ENCODE results near the gene KRTAP22-2. TPM values are rescaled to one million over a fixed set of nuclear protein-coding genes. Genes with fewer than 3 reads are reported as not detected.

The KRTAP22-2 gene
- total RNA-seq, 1 experiment from 2014 or later: not detected

- H3K4me3 ChIP-seq (ENCODE audit: low read depth, low read length): no peak overlapping the region
- H3K27me3 ChIP-seq (replicated peaks; ENCODE audit: control insufficient read depth, insufficient read depth, low read length): no peaks in the 10 kb centered on the region
- no TSS peak for BruUV-seq (replicated peaks)
- H3K36me3 ChIP-seq (ENCODE audit: control insufficient read depth, insufficient read depth, low read length): no peaks in the 10 kb centered on the region
- Mint-ChIP-seq H3K27me3 (ENCODE audit: insufficient read depth, unreplicated experiment) (no peaks in the 10 kb centered on the region), H3K4me3 (ENCODE audit: unreplicated experiment) (no peak overlapping the region), H3K4me1 (ENCODE audit: low read depth, unreplicated experiment) (no peaks in the 10 kb centered on the region), H3K9me3 (ENCODE audit: unreplicated experiment) (no peaks in the 10 kb centered on the region), H3K27ac (ENCODE audit: unreplicated experiment) (no peak overlapping the region), H3K36me3 (ENCODE audit: insufficient read depth, unreplicated experiment) (no peaks in the 10 kb centered on the region)
- no peaks in the 10 kb centered on the region for H3K9me3 ChIP-seq
- DNase-seq: no peak
- H3K4me1 ChIP-seq: no peaks in the 10 kb centered on the region
- ChIA-PET POLR2A (no interaction called here), CTCF (no interaction called here)
- intact Hi-C loops (cut with micrococcal nuclease; ENCODE audit: unreplicated experiment): no loop called here
- TF ChIP-seq, protein P1, sequence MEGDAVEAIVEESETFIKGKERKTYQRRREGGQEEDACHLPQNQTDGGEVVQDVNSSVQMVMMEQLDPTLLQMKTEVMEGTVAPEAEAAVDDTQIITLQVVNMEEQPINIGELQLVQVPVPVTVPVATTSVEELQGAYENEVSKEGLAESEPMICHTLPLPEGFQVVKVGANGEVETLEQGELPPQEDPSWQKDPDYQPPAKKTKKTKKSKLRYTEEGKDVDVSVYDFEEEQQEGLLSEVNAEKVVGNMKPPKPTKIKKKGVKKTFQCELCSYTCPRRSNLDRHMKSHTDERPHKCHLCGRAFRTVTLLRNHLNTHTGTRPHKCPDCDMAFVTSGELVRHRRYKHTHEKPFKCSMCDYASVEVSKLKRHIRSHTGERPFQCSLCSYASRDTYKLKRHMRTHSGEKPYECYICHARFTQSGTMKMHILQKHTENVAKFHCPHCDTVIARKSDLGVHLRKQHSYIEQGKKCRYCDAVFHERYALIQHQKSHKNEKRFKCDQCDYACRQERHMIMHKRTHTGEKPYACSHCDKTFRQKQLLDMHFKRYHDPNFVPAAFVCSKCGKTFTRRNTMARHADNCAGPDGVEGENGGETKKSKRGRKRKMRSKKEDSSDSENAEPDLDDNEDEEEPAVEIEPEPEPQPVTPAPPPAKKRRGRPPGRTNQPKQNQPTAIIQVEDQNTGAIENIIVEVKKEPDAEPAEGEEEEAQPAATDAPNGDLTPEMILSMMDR (IDR thresholded peaks at IDR 0.05; ENCODE audit: insufficient read depth in 1 of 2, low read depth in 1 of 2, low read length in 1 of 2, severe bottlenecking in 1 of 2, unreplicated experiment in 1 of 2): no peak
Observed at GRCh38 chr21:30623362-30623761, 33.2 kb upstream of the KRTAP22-2 start.

GRCh38 chr21:30620522-30620921 is 30.3 kb upstream of the KRTAP22-2 start, which contains the start of gene KRTAP20-4:
Gene KRTAP20-4 (plus strand): TSS chr21:30620627.
- H3K27ac Mint-ChIP-seq (ENCODE audit: unreplicated experiment): no peak within 1 kb of the TSS
- H3K4me1 Mint-ChIP-seq (ENCODE audit: low read depth, unreplicated experiment): no peaks in the 10 kb centered on the region
- POLR2A ChIA-PET: no interaction called here
- intact Hi-C loops (cut with micrococcal nuclease; ENCODE audit: unreplicated experiment): no loop called here
- Histone ChIP-seq H3K4me1 (no peaks in the 10 kb centered on the region), H3K4me3 (ENCODE audit: low read depth, low read length) (no peak within 1 kb of the TSS), H3K27me3 (replicated peaks; ENCODE audit: control insufficient read depth, insufficient read depth, low read length) (no peaks in the 10 kb centered on the region), H3K9me3 (no peaks in the 10 kb centered on the region), H3K36me3 (ENCODE audit: control insufficient read depth, insufficient read depth, low read length) (no peaks in the 10 kb centered on the region)
- H3K9me3 Mint-ChIP-seq (ENCODE audit: unreplicated experiment): no peaks in the 10 kb centered on the region
- CTCF ChIA-PET: no interaction called here
- DNase-seq: no peak
- BruUV-seq (replicated peaks): no TSS peak
- H3K36me3 Mint-ChIP-seq (ENCODE audit: insufficient read depth, unreplicated experiment): no peaks in the 10 kb centered on the region
- H3K4me3 Mint-ChIP-seq (ENCODE audit: unreplicated experiment): no peak within 1 kb of the TSS
- TF ChIP-seq, protein P1 (IDR thresholded peaks at IDR 0.05; ENCODE audit: insufficient read depth in 1 of 2, low read depth in 1 of 2, low read length in 1 of 2, severe bottlenecking in 1 of 2, unreplicated experiment in 1 of 2): no peak
- no peaks in the 10 kb centered on the region for H3K27me3 Mint-ChIP-seq (ENCODE audit: insufficient read depth, unreplicated experiment)

GRCh38 chr21:30620080-30620479 is 29.9 kb upstream of the KRTAP22-2 start:
- H3K9me3 Mint-ChIP-seq (ENCODE audit: unreplicated experiment): no peaks in the 10 kb centered on the region
- no peak overlapping the region for H3K4me3 Mint-ChIP-seq (ENCODE audit: unreplicated experiment)
- no peaks in the 10 kb centered on the region for H3K36me3 Mint-ChIP-seq (ENCODE audit: insufficient read depth, unreplicated experiment)
- no TSS peak for BruUV-seq (replicated peaks)
- H3K4me3 ChIP-seq (ENCODE audit: low read depth, low read length): no peak overlapping the region
- POLR2A ChIA-PET: no interaction called here
- no peak overlapping the region for H3K27ac Mint-ChIP-seq (ENCODE audit: unreplicated experiment)
- H3K4me1 ChIP-seq: no peaks in the 10 kb centered on the region
- intact Hi-C loops (cut with micrococcal nuclease; ENCODE audit: unreplicated experiment): no loop called here
- H3K36me3 ChIP-seq (ENCODE audit: control insufficient read depth, insufficient read depth, low read length): no peaks in the 10 kb centered on the region
- H3K27me3 ChIP-seq (replicated peaks; ENCODE audit: control insufficient read depth, insufficient read depth, low read length): no peaks in the 10 kb centered on the region
- H3K9me3 ChIP-seq: no peaks in the 10 kb centered on the region
- H3K27me3 Mint-ChIP-seq (ENCODE audit: insufficient read depth, unreplicated experiment): no peaks in the 10 kb centered on the region
- H3K4me1 Mint-ChIP-seq (ENCODE audit: low read depth, unreplicated experiment): no peaks in the 10 kb centered on the region
- CTCF ChIA-PET: no interaction called here
- TF ChIP-seq, protein P1 (IDR thresholded peaks at IDR 0.05; ENCODE audit: insufficient read depth in 1 of 2, low read depth in 1 of 2, low read length in 1 of 2, severe bottlenecking in 1 of 2, unreplicated experiment in 1 of 2): no peak
- no peak for DNase-seq
